Type B pancreatic cell (in vitro differentiated cells): ENCODE data around the gene FIG4. TPM values are rescaled to one million over a fixed set of nuclear protein-coding genes. Genes with fewer than 3 reads are reported as not detected.

Experiments used
- DNase-seq: peaks from one replicate; pipeline ENCODE4 v3.0.0; 2021; ENCODE audit warnings: mixed read lengths; ENCODE audit not compliant: unreplicated experiment; ENCODE audit errors: extremely low spot score
- H3K27ac Mint-ChIP-seq: 2 replicates; pipeline ENCODE4 v1.8.0; 2021; ENCODE audit warnings: mild to moderate bottlenecking, mixed read lengths
- H3K27me3 Mint-ChIP-seq: 2 replicates; pipeline ENCODE4 v1.8.0; 2021; ENCODE audit warnings: mixed read lengths
- H3K36me3 Mint-ChIP-seq: 2 replicates; pipeline ENCODE4 v1.8.0; 2021; ENCODE audit warnings: mixed read lengths
- H3K4me1 Mint-ChIP-seq: one replicate; pipeline ENCODE4 v1.8.0; 2021; ENCODE audit warnings: mixed read lengths; ENCODE audit not compliant: unreplicated experiment
- H3K4me3 Mint-ChIP-seq: 2 replicates; pipeline ENCODE4 v1.8.0; 2021; ENCODE audit warnings: mild to moderate bottlenecking, mixed read lengths
- H3K9me3 Mint-ChIP-seq: 2 replicates; pipeline ENCODE4 v1.8.0; 2021; ENCODE audit warnings: mixed read lengths
- CTCF ChIP-seq: fragments of 200-600 bp; sonication (generic); conservative IDR thresholded peaks from 2 replicates; pipeline ENCODE4 v1.5.0; 2021; ENCODE audit warnings: antibody characterized with exemption, mild to moderate bottlenecking
- total RNA-seq: library from RNA; stranded (reverse); gene quantifications from 2 replicates; pipeline ENCODE4 v1.2.1, GENCODE V29; 2021; ENCODE audit warnings: low replicate concordance

The FIG4 gene
- total RNA-seq, 1 donor from 2014 or later: 15.4 TPM

- Mint-ChIP-seq H3K9me3 (no peaks in the 10 kb centered on the region), H3K4me1 (peaks cover 16% of the 10 kb centered on the region), H3K27me3 (no peaks in the 10 kb centered on the region), H3K4me3 (no peak overlapping the region), H3K36me3 (peaks cover 36% of the 10 kb centered on the region), H3K27ac (no peak overlapping the region)
- DNase-seq: no peak
- no peak for TF ChIP-seq CTCF
Observed at GRCh38 chr6:109736273-109737025, 45.4 kb downstream of the FIG4 start.

DNA sequence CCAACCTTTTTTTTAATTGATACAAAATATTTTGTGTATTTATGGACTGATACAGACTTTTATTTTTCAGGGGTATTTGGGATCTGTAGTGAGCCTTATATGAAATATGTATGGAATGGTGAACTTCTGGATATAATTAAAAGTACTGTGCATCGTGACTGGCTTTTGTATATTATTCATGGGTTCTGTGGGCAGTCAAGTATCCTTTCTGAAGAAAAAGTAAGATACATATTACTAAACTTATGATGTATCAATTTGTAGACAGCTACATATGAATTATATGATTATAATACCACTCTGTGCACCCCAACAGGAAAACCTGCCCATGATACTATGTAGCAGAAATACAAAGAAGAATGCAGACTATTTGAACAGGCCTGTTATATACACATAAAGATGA, 47.2 kb downstream of the FIG4 start:
- peaks cover 36% of the 10 kb centered on the region for H3K36me3 Mint-ChIP-seq
- peaks cover 16% of the 10 kb centered on the region for H3K4me1 Mint-ChIP-seq
- no peaks in the 10 kb centered on the region for H3K9me3 Mint-ChIP-seq
- H3K27ac Mint-ChIP-seq: no peak overlapping the region
- DNase-seq: no peak
- no peaks in the 10 kb centered on the region for H3K27me3 Mint-ChIP-seq
- H3K4me3 Mint-ChIP-seq: no peak overlapping the region
- no peak for TF ChIP-seq CTCF

- no peak for DNase-seq
- no peak overlapping the region for H3K27ac Mint-ChIP-seq
- H3K27me3 Mint-ChIP-seq: no peaks in the 10 kb centered on the region
- no peaks in the 10 kb centered on the region for H3K9me3 Mint-ChIP-seq
- peaks cover 36% of the 10 kb centered on the region for H3K36me3 Mint-ChIP-seq
- H3K4me1 Mint-ChIP-seq: peaks cover 16% of the 10 kb centered on the region
- H3K4me3 Mint-ChIP-seq: no peak overlapping the region
- no peak for TF ChIP-seq CTCF
Observed at GRCh38 chr6:109738667-109739066, 47.6 kb downstream of the FIG4 start.

GRCh38 chr6:109739686-109740085, 48.6 kb downstream of the FIG4 start:
- no peak overlapping the region for H3K4me3 Mint-ChIP-seq
- H3K4me1 Mint-ChIP-seq: peaks cover 16% of the 10 kb centered on the region
- no peak for TF ChIP-seq CTCF
- no peaks in the 10 kb centered on the region for H3K9me3 Mint-ChIP-seq
- peaks cover 41% of the 10 kb centered on the region for H3K36me3 Mint-ChIP-seq
- DNase-seq: no peak
- no peaks in the 10 kb centered on the region for H3K27me3 Mint-ChIP-seq
- no peak overlapping the region for H3K27ac Mint-ChIP-seq

DNA sequence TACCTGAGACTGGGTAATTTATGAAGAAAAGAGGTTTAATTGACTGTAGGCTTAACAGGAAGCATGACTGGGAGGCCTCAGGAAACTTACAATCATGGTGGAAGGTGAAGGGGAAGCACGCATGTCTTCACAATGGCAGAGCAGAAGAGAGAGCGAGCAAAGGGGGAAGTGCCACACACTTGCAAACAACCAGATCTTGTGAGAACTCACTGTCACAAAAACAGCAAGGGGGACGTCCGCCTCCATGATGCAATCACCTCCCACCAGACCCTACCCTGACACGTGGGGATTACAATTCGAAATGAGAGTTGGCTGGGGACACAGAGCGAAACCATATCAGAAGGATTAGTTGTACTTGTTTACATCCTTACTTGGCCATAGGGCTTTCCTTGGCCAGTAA, 49.7 kb downstream of the FIG4 start:
- H3K36me3 Mint-ChIP-seq: peaks cover 35% of the 10 kb centered on the region
- no peak overlapping the region for H3K27ac Mint-ChIP-seq
- no peak for TF ChIP-seq CTCF
- no peaks in the 10 kb centered on the region for H3K27me3 Mint-ChIP-seq
- peaks cover 16% of the 10 kb centered on the region for H3K4me1 Mint-ChIP-seq
- no peaks in the 10 kb centered on the region for H3K9me3 Mint-ChIP-seq
- no peak for DNase-seq
- H3K4me3 Mint-ChIP-seq: no peak overlapping the region
